HepG2 (cell line): ENCODE results near the gene C9orf78. TPM values are rescaled to one million over a fixed set of nuclear protein-coding genes. Genes with fewer than 3 reads are reported as not detected.

Experiments
- ATF7 ChIP-seq, 2 experiments: fragments of 450-650 bp in 1 of 2; sonication (generic) in 1 of 2; formaldehyde crosslinking in 1 of 2; IDR thresholded peaks; 2 replicates each; pipeline versions ENCODE4 v1.4.0 to v1.6.1; 2016 to 2020; ENCODE audit warnings: antibody characterized with exemption in 1 of 2, mild to moderate bottlenecking in 1 of 2, missing genetic modification reagents in 1 of 2
- DRAP1 ChIP-seq: IDR thresholded peaks from 2 replicates; pipeline ENCODE4 v1.6.1; 2016; ENCODE audit warnings: missing genetic modification reagents, missing compliant biosample characterization
- GMEB2 ChIP-seq: IDR thresholded peaks from 2 replicates; pipeline ENCODE4 v1.6.1; 2016; ENCODE audit warnings: missing biosample characterization, missing genetic modification reagents, low read depth
- NFE2 ChIP-seq: sonication (generic); formaldehyde crosslinking; IDR thresholded peaks from 2 replicates; pipeline ENCODE4 v1.4.0; 2020; ENCODE audit warnings: missing genetic modification reagents
- NFE2L1 ChIP-seq: sonication (generic); formaldehyde crosslinking; IDR thresholded peaks from 2 replicates; pipeline ENCODE4 v1.4.0; 2020; ENCODE audit warnings: missing genetic modification reagents, mild to moderate bottlenecking, borderline replicate concordance
- PBX2 ChIP-seq: IDR thresholded peaks from 2 replicates; pipeline ENCODE4 v1.6.1; 2016; ENCODE audit warnings: control low read depth
- SATB2 ChIP-seq: sonication (generic); formaldehyde crosslinking; IDR thresholded peaks from 2 replicates; pipeline ENCODE4 v1.5.0; 2020; ENCODE audit warnings: missing genetic modification reagents
- SMAD3 ChIP-seq: sonication (generic); formaldehyde crosslinking; IDR thresholded peaks from 2 replicates; pipeline ENCODE4 v1.4.0; 2020; ENCODE audit warnings: missing genetic modification reagents
- SNRNP70 ChIP-seq: fragments of 200-400 bp; formaldehyde crosslinking; IDR thresholded peaks from 2 replicates; pipeline ENCODE4 v1.6.1; 2017; ENCODE audit warnings: mild to moderate bottlenecking, low read depth, low read length, moderate library complexity
- TFE3 ChIP-seq: IDR thresholded peaks from 2 replicates; pipeline ENCODE4 v1.6.1; 2016
- ZNF101 ChIP-seq: sonication (generic); formaldehyde crosslinking; IDR thresholded peaks from 2 replicates; pipeline ENCODE4 v1.4.0; 2020; ENCODE audit warnings: mild to moderate bottlenecking, low read depth, missing genetic modification reagents, borderline replicate concordance
- ZNF552 ChIP-seq: sonication (generic); formaldehyde crosslinking; IDR thresholded peaks from 2 replicates; pipeline ENCODE4 v1.9.0; 2022; ENCODE audit warnings: missing genetic modification reagents, mild to moderate bottlenecking, borderline replicate concordance
- ZNF687 ChIP-seq: sonication (generic); formaldehyde crosslinking; IDR thresholded peaks from 2 replicates; pipeline ENCODE4 v1.5.1; 2020; ENCODE audit warnings: mild to moderate bottlenecking, missing genetic modification reagents, moderate library complexity
- polyA plus RNA-seq, 8 experiments: library from polyadenylated mRNA; depleted of rRNA in 3 of 8; stranded (reverse) in 7 of 8; unstranded in 1 of 8; fragments of >200 nt; fragmentation: Illumina TruSeq in 4 of 8; extraction: Trizol in 4 of 8; gene quantifications; 2 replicates each; pipeline versions ENCODE4 v1.2.1 to v1.2.3, GENCODE V29; 2011 to 2016; ENCODE audit warnings: low read depth in 4 of 8, missing spikeins in 1 of 8, mixed read lengths in 1 of 8; ENCODE audit not compliant: insufficient read depth in 1 of 8
- total RNA-seq, 5 experiments: library from RNA; depleted of rRNA; stranded (reverse); fragments of >200 nt; fragmentation: Illumina TruSeq; extraction: Trizol; gene quantifications; 2 replicates each; pipeline ENCODE4 v1.2.3, GENCODE V29; 2016; ENCODE audit warnings: low read depth in 1 of 5
- TF ChIP-seq, protein P1 (sequence below): sonication (generic); formaldehyde crosslinking; IDR thresholded peaks from 2 replicates; pipeline ENCODE4 v1.4.0; 2020; ENCODE audit warnings: missing genetic modification reagents
- TF ChIP-seq, protein P2 (sequence below): sonication (generic); formaldehyde crosslinking; IDR thresholded peaks from 2 replicates; pipeline ENCODE4 v1.8.0; 2022; ENCODE audit warnings: mild to moderate bottlenecking, missing genetic modification reagents, borderline replicate concordance

C9orf78 gene
- total and polyA plus RNA-seq, 2 of the 13 experiments (the other 11 are each of a cell fraction or from before 2014, with no cell fraction given) = 18.4 to 35.5 TPM

DNA sequence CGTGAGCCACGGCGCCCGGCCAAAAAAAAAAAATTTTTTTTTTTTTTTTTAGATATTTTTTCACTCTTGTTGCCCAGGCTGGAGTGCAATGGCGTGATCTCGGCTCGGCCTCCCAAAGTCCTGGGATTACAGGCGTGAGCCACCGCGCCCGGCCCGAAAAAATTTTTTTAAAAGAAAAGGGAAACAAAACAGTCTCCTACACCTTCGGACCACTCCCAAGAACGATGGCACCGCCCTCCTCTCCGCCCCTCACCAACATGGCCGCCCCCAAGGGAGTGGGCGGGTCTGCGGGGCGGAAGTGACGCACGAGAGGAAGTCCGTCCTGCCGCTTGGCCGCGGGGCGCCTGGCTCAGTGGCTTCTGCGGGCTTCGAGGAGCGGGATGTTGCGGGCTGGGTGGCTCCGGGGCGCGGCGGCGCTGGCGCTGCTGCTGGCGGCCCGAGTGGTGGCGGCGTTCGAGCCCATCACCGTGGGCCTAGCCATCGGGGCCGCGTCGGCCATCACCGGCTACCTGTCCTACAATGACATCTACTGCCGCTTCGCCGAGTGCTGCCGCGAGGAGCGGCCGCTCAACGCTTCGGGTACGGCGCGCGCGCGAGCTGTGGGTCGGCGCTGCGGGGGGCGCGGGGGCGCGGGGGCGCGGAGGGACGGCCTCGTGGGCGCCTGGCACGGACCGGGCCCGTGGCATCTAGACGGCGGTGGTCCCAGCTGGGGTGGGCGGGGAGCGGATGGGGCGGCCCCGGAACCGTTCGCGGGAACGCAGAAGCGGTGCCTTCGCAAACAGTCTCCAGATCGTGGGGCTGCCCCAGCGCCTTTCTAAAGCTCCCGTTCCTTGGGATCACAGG lies 32.0 kb downstream of the C9orf78 start, which contains the start of gene TOR1B (continued):
- TF ChIP-seq ZNF687 (peak; percentile 91), NFE2 (CRISPR knock-in tag) (no peak), DRAP1 (peak; percentile 84), GMEB2 (CRISPR knock-in tag) (no peak), SNRNP70 (no peak), ZNF101 (no peak), SATB2 (no peak), ATF7 (IDR thresholded peaks at IDR 0.05) (no peak), ATF7 (CRISPR knock-in tag; IDR thresholded peaks at IDR 0.05) (no peak), SMAD3 (peak; percentile 48; the same call in 1 of the 2 replicates), TFE3 (0 out of 2 replicates have a peak, but pooled peaks have one; percentile 15), NFE2L1 (CRISPR knock-in tag) (no peak), PBX2 (CRISPR knock-in tag) (no peak), ZNF552 (no peak; the same call in 1 of the 2 replicates)
- TF ChIP-seq, protein P1, sequence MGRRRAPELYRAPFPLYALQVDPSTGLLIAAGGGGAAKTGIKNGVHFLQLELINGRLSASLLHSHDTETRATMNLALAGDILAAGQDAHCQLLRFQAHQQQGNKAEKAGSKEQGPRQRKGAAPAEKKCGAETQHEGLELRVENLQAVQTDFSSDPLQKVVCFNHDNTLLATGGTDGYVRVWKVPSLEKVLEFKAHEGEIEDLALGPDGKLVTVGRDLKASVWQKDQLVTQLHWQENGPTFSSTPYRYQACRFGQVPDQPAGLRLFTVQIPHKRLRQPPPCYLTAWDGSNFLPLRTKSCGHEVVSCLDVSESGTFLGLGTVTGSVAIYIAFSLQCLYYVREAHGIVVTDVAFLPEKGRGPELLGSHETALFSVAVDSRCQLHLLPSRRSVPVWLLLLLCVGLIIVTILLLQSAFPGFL (CRISPR knock-in tag) = no peak
- TF ChIP-seq, protein P2, sequence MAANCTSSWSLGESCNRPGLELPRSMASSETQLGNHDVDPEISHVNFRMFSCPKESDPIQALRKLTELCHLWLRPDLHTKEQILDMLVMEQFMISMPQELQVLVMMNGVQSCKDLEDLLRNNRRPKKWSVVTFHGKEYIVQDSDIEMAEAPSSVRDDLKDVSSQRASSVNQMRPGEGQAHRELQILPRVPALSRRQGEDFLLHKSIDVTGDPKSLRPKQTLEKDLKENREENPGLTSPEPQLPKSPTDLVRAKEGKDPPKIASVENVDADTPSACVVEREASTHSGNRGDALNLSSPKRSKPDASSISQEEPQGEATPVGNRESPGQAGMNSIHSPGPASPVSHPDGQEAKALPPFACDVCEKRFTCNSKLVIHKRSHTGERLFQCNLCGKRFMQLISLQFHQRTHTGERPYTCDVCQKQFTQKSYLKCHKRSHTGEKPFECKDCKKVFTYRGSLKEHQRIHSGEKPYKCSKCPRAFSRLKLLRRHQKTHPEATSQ = no peak
